ENCODE results near the gene PEX19. TPM values are rescaled to one million over a fixed set of nuclear protein-coding genes. Genes with fewer than 3 reads are reported as not detected.

Gene PEX19
- total RNA-seq, 1 donor from 2014 or later = 43.8 TPM

DNA sequence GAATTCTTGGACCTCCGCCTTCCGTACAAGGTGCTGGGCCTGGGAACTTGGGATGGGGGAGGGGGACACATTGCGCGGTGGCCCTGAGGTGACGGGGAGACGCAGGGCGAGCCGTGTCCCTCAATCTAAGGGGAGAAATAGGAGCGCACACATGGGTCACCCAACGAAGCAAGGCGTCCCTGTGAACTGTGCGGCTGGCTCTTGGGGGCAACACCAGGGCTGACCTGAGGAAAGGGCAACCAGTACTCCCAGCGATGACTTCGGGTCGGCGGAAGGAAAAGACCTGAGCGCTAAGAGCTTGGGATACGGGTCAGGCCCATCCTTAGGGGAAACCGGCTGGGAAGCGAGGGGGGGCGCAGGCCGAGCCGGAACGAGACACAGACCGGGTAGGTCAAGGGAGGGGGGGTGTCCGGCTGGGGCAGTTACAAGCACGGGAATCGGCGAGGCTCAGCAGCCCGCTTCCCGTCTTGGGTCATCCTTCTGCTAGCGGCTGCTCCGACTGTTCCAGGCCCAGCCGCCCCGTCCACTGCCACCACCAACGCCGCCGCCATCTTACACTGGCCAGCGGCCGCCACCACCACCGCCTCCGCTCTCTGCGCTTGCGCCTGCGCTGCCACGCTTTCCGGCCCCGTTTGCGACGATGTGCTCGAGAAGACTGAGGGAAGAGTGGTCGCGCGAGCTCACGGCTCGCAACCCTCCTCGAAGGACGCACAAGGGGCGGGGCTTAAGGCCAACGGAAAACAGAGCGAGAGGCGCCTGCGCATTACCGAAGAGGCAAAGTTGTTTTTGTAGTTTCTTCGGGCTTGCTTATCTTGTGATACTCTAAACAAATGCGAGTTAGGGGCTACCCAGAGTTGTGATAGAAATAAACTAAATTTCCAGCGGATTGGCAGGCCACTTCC is 22.8 kb downstream of the PEX19 start, which contains the start of gene DCAF8:
TSS of gene DCAF8 (minus strand) at position 657 of the 902 bp plus-strand sequence. CDS start 18,541 bp downstream, outside the sequence.
- TF ChIP-seq CTCF (IDR thresholded peaks at IDR 0.05) = peak; percentile 27
- peaks cover 2% of the 10 kb centered on the region for H3K27me3 Mint-ChIP-seq (ENCODE audit: low read depth)
- peaks cover 53% of the 10 kb centered on the region for H3K4me1 Mint-ChIP-seq (ENCODE audit: low read depth)
- H3K36me3 Mint-ChIP-seq (ENCODE audit: low read depth) = no peaks in the 10 kb centered on the region
- H3K4me3 Mint-ChIP-seq (ENCODE audit: unreplicated experiment) = peak within 1 kb of the TSS; percentile 97
- H3K9me3 Mint-ChIP-seq (ENCODE audit: low read depth) = no peaks in the 10 kb centered on the region
- peak; percentile 99 for DNase-seq (ENCODE audit: low spot score)
- peak within 1 kb of the TSS; percentile 95 for H3K27ac Mint-ChIP-seq (ENCODE audit: unreplicated experiment)

DNA sequence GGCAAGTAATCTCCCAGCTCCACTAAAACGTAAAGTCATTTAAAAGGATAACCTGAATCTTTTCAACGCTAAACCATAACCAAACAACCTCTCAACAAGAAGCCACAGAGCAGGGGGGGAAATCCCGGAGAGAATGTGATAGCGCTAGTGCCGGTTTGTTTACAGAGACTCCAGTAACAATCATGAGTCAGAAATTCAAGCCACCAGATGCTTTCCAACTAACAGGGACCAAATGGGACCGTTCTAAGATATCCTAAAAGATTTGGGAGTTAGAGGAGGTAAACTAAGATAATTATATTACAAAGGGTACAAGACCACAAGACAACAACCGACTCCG is 23.4 kb downstream of the PEX19 start:
- no peaks in the 10 kb centered on the region for H3K36me3 Mint-ChIP-seq (ENCODE audit: low read depth)
- DNase-seq (ENCODE audit: low spot score) = no peak
- peak overlapping the region; percentile 97 for H3K4me3 Mint-ChIP-seq (ENCODE audit: unreplicated experiment)
- peaks cover 59% of the 10 kb centered on the region for H3K4me1 Mint-ChIP-seq (ENCODE audit: low read depth)
- H3K27ac Mint-ChIP-seq (ENCODE audit: unreplicated experiment) = peak overlapping the region; percentile 95
- H3K27me3 Mint-ChIP-seq (ENCODE audit: low read depth) = peaks cover 1% of the 10 kb centered on the region
- no peak for TF ChIP-seq CTCF (IDR thresholded peaks at IDR 0.05)
- no peaks in the 10 kb centered on the region for H3K9me3 Mint-ChIP-seq (ENCODE audit: low read depth)

DNA sequence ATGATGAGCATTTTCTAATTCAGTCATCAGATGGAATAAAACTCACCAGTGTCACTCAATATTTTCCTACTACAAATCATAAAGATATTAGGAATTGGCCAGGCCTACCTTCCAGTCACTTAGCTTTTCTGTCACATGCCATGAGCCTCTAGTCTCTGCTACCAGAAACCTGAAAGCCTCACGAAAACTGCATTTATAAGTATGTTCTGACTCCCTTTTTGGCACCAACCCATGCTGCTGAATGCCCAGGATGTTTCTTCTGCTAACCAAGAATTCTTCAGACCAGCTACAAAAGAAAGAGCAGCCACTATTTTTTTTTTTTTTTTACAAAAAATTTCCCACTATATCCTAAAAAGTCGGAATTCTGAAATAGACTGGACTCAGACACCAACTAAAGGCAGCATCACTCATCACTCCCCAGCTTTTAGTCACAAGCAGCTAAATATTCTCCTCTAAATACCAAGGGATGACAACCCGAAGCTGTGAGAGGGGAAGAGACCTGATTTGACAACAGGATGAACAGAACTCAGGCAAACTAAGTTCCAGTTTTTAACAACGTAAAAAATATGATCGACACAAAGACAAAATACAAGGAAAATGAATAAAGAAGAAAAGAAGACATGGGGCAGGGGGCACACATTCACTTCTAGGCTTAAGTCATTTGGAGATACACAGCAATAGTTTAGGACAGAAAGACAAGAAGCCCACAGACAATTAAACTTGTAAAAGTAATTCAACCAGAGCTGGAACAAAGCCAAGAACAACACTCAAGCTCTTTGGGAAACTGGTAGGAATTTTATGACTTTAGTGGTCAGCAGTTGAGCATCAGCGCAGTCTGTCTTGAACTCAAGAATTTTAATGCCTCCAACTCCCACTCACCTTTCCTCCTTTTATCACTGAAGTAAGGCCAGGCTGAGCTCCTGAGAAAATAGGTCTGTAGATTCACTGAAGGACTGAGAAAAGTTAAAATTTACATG is 24.2 kb downstream of the PEX19 start:
- Mint-ChIP-seq H3K9me3 (ENCODE audit: low read depth) (no peaks in the 10 kb centered on the region), H3K4me1 (ENCODE audit: low read depth) (peaks cover 67% of the 10 kb centered on the region), H3K27ac (ENCODE audit: unreplicated experiment) (peak overlapping the region; percentile 95), H3K36me3 (ENCODE audit: low read depth) (no peaks in the 10 kb centered on the region), H3K27me3 (ENCODE audit: low read depth) (no peaks in the 10 kb centered on the region), H3K4me3 (ENCODE audit: unreplicated experiment) (peak overlapping the region; percentile 97)
- TF ChIP-seq CTCF (IDR thresholded peaks at IDR 0.05) = no peak
- DNase-seq (ENCODE audit: low spot score) = no peak

DNA sequence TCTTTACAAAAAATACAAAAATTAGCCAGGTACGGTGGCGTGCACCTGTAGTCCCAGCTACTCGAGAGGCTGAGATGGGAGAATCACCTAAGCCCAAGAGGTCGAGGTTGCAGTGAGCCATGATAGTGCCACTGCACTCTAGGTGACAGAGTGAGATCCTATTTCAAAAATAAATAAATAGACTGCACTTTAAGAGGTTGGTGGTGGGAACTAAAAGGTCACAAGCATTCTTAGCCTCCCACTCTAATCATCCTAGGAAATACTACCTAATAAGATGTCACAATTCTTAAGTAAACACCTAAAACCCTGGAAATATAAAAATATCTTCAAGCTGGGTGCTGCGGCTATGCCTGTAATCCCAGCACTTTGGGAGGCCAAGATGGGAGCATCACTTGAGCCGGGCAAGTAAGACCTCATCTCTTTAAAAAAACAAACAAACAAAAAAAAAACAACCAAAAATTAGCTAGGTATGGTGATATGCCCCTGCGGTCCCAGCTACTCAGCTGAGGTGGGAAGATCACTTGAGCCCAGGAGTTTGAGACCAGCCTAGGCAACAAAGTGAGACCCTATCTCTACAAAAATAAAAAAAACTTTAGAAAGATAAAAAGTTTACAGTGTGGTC is 26.6 kb downstream of the PEX19 start:
- H3K27me3 Mint-ChIP-seq (ENCODE audit: low read depth) = no peaks in the 10 kb centered on the region
- DNase-seq (ENCODE audit: low spot score) = no peak
- no peak overlapping the region for H3K27ac Mint-ChIP-seq (ENCODE audit: unreplicated experiment)
- no peak for TF ChIP-seq CTCF (IDR thresholded peaks at IDR 0.05)
- no peak overlapping the region for H3K4me3 Mint-ChIP-seq (ENCODE audit: unreplicated experiment)
- H3K4me1 Mint-ChIP-seq (ENCODE audit: low read depth) = peaks cover 64% of the 10 kb centered on the region
- H3K9me3 Mint-ChIP-seq (ENCODE audit: low read depth) = no peaks in the 10 kb centered on the region
- no peaks in the 10 kb centered on the region for H3K36me3 Mint-ChIP-seq (ENCODE audit: low read depth)

Data from chondrocyte (in vitro differentiated cells).